Heart left ventricle (tissue), 13 donors: ENCODE measurements around the gene MMAB.

ENCODE experiments used
- POLR2A ChIP-seq, 2 donors: fragments of 450-650 bp; IDR thresholded peaks; one replicate each; pipeline ENCODE4 v1.6.1; 2017; ENCODE audit warnings: antibody characterized with exemption in 2 of 2, mild to moderate bottlenecking in 2 of 2, moderate library complexity in 2 of 2
- TF ChIP-seq, protein P1 (sequence below), 12 donors: fragments of 200-600 bp; sonication (generic) in 4 of 12; IDR thresholded peaks; one replicate each; pipeline versions ENCODE4 v1.5.0 to v1.8.0; 2018 to 2022; ENCODE audit warnings: antibody characterized with exemption in 12 of 12, mild to moderate bottlenecking in 5 of 12
- donor health status: ischemic (EF 13 %, LVEDD 7.1; RV severe dilation, severe dysfunction).
- donor health status: DM: no; HTN: yes; CAD: no.
- donor health status: DM: no; HTN: no; CAD: no.
- donor health status: ischemic (EF 25% LVEDD 6.9; RV normal size, moderate dysfunction).
- donor health status: ischemic (EF 25% LVEDD 5.7; RV mildly dilated, moderate dysfunction).
- donor health status: ischemic (EF 35%, LVEDD 5.7; RV mildly dilated, moderate dysfunction).
- donor health status: nonischemic (EF 11% LVEDD 7.7; RV severe dilation, severe dysfunction).
- donor health status: DM: yes; HTN: yes; CAD: no.
- donor health status: PGD.
- donor health status: ischemic (EF 29% LVEDD 5.4; RV normal size, mild dysfunction).
- donor health status: nonischemic (EF 23%, LVEDD 6.1; RV moderate dilation, normal function).

DNA sequence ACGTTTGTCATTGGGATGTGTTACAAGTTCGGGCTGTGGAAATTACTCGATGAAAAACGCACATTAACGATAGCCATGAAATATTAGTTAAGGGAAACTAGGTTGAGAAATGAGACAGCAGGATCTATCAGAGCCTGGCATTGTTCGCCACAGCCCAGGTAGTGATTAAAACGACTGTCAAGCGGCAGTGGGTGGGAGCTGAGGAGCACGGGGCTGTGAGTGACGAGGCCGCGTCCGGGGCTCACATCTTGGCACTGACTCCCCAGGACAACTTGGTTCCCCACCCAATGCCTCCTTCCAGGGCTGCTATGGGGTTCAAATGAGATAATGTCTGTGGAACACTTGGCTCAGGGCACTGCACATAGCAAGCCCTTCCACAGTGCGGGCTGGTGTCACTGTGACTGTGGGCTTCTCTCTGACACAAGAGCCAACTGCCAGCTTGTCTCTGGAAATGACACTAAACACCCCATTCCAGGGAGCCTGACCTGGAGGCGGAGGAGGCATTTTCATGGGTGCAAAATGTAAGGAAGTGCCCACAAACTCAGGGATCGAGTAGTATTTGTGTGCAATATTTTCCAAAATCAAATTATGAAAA, 19.3 kb downstream of the MMAB start:
- TF ChIP-seq POLR2A (IDR thresholded peaks at IDR 0.05): no peak
- TF ChIP-seq, protein P1, sequence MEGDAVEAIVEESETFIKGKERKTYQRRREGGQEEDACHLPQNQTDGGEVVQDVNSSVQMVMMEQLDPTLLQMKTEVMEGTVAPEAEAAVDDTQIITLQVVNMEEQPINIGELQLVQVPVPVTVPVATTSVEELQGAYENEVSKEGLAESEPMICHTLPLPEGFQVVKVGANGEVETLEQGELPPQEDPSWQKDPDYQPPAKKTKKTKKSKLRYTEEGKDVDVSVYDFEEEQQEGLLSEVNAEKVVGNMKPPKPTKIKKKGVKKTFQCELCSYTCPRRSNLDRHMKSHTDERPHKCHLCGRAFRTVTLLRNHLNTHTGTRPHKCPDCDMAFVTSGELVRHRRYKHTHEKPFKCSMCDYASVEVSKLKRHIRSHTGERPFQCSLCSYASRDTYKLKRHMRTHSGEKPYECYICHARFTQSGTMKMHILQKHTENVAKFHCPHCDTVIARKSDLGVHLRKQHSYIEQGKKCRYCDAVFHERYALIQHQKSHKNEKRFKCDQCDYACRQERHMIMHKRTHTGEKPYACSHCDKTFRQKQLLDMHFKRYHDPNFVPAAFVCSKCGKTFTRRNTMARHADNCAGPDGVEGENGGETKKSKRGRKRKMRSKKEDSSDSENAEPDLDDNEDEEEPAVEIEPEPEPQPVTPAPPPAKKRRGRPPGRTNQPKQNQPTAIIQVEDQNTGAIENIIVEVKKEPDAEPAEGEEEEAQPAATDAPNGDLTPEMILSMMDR (IDR thresholded peaks at IDR 0.05): no peak
